GM19468 (cell line): ENCODE measurements around the gene ATG7.

Experiments used
- ATAC-seq: cut with Tn5 transposase; IDR thresholded peaks from one replicate; pipeline ENCODE4 v1.9.1; 2021; ENCODE audit warnings: mild to moderate bottlenecking, moderate library complexity, moderate number of reproducible peaks; ENCODE audit not compliant: unreplicated experiment; ENCODE audit errors: extremely low read depth

The ATG7 gene

GRCh38 chr3:11574981-11575669, 302.9 kb downstream of the ATG7 start:
- no peak for ATAC-seq

DNA sequence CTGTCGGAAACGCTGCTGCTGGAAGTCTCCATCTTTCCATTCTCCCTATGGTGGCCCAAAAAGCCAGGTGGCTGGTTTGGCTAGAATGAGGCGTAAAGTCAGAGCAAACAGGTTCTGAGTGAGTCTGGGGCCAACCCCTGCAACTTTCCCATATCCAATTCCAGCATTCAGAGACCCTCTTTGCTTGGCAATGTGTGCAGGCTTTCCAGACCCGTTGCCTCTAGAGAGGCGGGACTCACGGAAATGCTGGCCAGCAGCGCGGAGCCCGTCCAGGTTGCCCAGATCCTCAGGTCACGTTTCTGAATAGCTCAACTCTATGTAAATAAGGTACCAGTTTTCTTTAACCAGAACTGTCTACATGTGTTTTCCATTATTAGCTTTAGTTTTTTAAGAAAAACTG, 303.5 kb downstream of the ATG7 start:
- no peak for ATAC-seq

DNA sequence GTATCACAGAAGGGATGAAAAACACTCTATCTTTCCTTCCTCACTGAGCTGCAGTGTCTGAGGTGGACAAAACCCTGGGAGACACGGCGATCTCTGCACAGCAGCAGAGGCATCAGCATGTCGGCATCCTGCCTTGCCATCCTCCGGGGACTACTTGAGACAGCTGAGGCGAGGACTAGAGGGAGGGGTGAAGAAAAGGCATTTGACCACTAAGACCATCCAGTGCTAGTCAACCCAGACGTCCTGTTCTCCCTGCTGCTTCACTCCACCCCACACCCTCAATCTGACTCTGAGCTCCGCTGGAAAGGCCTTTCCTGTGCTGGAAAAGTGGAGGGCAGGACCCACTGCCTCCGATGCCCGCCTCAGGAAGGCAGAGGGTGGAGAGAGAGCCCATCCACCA, 304.3 kb downstream of the ATG7 start:
- ATAC-seq: no peak

GRCh38 chr3:11578169-11578568, 306.0 kb downstream of the ATG7 start:
- ATAC-seq: no peak

DNA sequence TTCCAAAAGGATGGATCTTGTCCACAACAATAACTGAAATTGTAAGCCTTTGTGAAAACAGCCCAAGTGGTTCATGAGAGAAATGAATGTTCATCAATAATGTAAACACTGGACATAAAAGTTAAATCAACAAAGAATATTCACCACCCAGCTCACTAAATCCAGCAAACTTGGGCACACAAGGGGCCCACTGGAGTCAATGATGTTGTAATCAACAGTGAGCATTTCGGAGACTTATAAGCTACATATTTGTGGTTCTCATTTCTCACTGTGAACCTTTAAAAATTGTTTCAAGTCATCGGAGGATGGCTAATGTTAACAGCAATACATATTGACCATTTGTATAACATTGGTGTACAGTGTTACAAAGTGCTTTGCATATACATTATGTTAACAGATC, 308.4 kb downstream of the ATG7 start:
- no peak for ATAC-seq

- no peak for ATAC-seq
Measured at GRCh38 chr3:11581237-11582190, 309.3 kb downstream of the ATG7 start.

- ATAC-seq: no peak
Measured at GRCh38 chr3:11582191-11582968, 310.2 kb downstream of the ATG7 start.

- no peak for ATAC-seq
Measured at GRCh38 chr3:11583235-11583634, 311.0 kb downstream of the ATG7 start.

DNA sequence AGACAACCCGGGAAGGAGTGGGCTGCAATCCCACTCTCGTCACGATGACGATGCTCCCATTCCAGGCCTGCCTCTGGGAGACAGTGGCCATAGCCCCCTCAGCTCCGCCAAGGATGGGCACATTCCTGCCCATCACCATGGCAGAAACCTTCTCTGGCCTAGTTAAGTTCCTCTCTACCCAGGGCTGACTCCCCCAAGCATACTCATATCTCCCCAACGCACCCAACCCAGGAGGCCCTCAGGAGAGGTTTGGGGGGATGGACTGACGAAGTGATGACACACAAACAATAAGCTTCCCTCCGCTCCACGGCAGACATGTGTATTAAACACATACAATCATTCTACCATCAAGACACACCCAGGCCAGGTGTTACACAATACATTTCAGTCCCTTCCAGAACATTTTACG, 311.4 kb downstream of the ATG7 start:
- ATAC-seq: no peak

DNA sequence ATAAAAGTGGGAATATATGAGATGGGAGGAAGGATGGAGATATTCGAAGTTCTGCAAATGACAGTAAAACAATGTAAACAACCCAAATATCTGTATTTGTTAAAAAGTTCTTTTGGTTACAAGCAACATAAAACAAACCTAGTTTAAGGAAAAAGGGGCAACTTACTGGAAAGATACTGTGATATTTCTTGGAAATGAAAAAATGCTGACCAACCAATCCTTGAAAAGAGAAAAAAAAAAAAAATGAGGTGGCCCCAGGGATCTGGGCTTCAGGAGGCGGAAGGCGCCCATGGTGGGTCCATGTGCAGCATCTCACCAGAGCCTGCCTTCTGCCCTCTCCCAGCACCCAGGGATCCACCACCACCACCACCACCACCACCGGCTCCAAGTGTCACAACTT, 312.4 kb downstream of the ATG7 start:
- no peak for ATAC-seq

GRCh38 chr3:11587766-11588165, 315.6 kb downstream of the ATG7 start:
- ATAC-seq: no peak

DNA sequence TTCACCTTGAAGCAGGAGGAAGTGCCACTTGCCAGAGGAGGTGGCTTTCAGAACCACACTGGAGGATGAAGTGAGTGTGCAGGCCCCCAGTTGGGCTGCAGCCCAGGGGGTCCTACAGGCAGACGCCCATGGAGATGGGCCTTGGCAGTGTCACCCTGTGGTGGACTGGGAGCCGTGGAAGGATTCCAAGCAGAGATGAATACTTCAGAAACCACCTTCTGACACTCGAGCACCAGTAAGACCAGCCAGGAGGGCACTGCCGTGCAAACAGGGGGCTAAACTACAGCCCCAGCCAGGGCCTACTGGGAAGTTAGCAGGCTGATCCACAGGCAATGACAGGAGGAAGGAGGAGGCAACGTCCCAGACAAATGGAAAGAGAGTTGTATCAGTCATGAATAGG, 316.1 kb downstream of the ATG7 start:
- no peak for ATAC-seq

- ATAC-seq: no peak
Measured at GRCh38 chr3:11588755-11589154, 316.6 kb downstream of the ATG7 start.

- no peak for ATAC-seq
Measured at GRCh38 chr3:11589706-11590105, 317.5 kb downstream of the ATG7 start.

GRCh38 chr3:11591002-11591355, 318.8 kb downstream of the ATG7 start:
- no peak for ATAC-seq

DNA sequence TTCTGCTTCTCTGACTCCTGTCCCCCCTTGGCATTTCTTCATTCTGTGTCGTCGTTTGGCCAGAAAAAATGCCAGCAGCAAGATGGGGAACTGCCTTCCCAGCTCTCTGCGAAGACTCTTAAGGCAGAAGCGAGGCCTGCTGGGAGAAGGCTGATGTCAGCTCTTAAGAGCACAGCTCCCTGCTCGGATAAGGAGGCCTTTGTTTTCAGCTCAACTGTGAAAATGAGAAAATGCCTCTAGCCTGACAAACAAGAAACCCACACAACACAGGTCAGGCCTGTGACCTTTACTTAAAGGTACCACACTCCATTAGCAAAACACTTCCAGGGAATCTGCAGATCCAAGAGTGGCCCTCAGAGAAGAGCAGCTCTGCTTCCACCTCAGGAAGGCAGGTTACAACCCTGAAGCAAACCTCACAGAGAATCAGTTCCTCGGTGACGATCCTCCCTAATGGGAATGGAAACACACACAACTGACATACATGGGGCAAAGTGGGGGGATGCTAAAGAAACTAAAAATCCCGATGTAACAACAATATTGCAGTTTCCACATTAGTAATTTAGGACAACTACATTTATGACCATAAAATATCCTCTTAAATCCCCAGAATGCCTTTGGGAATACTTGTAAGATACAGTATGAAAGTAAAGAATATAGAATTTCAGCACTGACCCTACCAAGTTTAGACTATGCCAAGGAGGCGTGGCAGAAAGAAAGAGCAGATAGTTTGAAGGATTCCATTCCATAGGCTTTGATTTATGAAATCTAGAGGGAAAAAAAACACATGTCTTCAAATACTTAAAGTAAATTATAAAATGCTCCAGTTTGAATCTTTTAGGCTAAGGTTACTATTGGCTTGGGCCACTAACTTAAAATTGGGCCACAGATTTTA, 319.4 kb downstream of the ATG7 start:
- no peak for ATAC-seq

- ATAC-seq: no peak
Measured at GRCh38 chr3:11592445-11593298, 320.5 kb downstream of the ATG7 start.

- no peak for ATAC-seq
Measured at GRCh38 chr3:11593318-11594034, 321.3 kb downstream of the ATG7 start.
